Suprapubic skin (tissue), 4 donors: ENCODE measurements around the gene ATXN1. TPM values are rescaled to one million over a fixed set of nuclear protein-coding genes. Genes with fewer than 3 reads are reported as not detected.
"Not testable (repeated sequence)": the region's sequence is repeated elsewhere in the genome, so short reads cannot be mapped to it uniquely, and the experiment has no call there.

Source experiments
- DNase-seq, 2 donors: peaks; one replicate each; pipeline ENCODE4 v3.0.0-alpha.2; 2019; ENCODE audit warnings: low spot score in 2 of 2
- H3K27ac ChIP-seq: fragments of 200-600 bp; sonication (generic); one replicate; pipeline ENCODE4 v1.5.1; 2019
- H3K27me3 ChIP-seq: fragments of 200-600 bp; sonication (generic); one replicate; pipeline ENCODE4 v1.5.1; 2019
- H3K36me3 ChIP-seq: fragments of 200-600 bp; sonication (generic); one replicate; pipeline ENCODE4 v1.5.1; 2019
- H3K4me1 ChIP-seq: fragments of 200-600 bp; sonication (generic); one replicate; pipeline ENCODE4 v1.5.1; 2019
- H3K4me3 ChIP-seq: fragments of 200-600 bp; sonication (generic); one replicate; pipeline ENCODE4 v1.5.1; 2019; ENCODE audit warnings: mild to moderate bottlenecking
- H3K9me3 ChIP-seq: fragments of 200-600 bp; sonication (generic); one replicate; pipeline ENCODE4 v1.5.1; 2019
- EP300 ChIP-seq: sonication (generic); formaldehyde crosslinking; IDR thresholded peaks from one replicate; pipeline ENCODE4 v1.6.1; 2017; ENCODE audit warnings: antibody characterized with exemption
- POLR2A ChIP-seq, 2 donors: fragments of 450-650 bp; IDR thresholded peaks; one replicate each; pipeline ENCODE4 v1.6.1; 2017; ENCODE audit warnings: antibody characterized with exemption in 2 of 2, mild to moderate bottlenecking in 2 of 2, moderate library complexity in 2 of 2
- POLR2AphosphoS5 ChIP-seq, 3 donors: sonication (generic); formaldehyde crosslinking; IDR thresholded peaks; one replicate each; pipeline ENCODE4 v1.6.1; 2017; ENCODE audit warnings: antibody characterized with exemption in 3 of 3
- WGBS: methylation state at CpG from one replicate; pipeline ENCODE4 v1.1.5; 2018; 5-methylcytosine and 5-hydroxymethylcytosine counted together
- total RNA-seq, 4 donors: library from RNA; depleted of rRNA; stranded (reverse); fragments of >200 nt; gene quantifications; one replicate each; pipeline ENCODE4 v1.1.0, GENCODE V29; 2016
- TF ChIP-seq, protein P1 (sequence below), 2 donors: fragments of 200-600 bp in 1 of 2; fragments of 450-650 bp in 1 of 2; sonication (generic) in 1 of 2; IDR thresholded peaks; one replicate each; pipeline ENCODE4 v1.5.1; 2016 to 2019; ENCODE audit warnings: antibody characterized with exemption in 2 of 2, mild to moderate bottlenecking in 1 of 2, moderate library complexity in 1 of 2

ATXN1 gene
- total RNA-seq, 4 donors from 2014 or later: 32.8 to 95.4 (median 42.4) TPM

DNA sequence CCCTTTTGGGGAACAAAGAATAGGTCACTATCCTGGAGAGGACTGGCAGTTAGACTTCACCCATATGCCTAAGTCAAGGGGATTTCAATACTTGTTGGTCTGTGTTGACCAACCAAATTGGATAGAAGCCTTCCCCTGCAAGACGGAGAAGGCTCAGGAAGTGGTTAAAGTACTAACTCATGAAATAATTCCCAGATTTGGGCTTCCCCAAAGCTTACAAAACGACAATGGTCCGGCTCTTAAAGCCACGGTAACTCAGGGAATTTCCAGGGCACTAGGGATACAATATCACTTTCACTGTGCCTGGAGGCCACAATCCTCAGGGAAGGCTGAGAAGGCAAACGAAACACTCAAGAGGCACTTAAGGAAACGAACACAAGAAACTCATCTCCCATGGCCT is 299.8 kb downstream of the ATXN1 start:
- WGBS: 70% methylated on average over 6 of the region's 6 CpGs

DNA sequence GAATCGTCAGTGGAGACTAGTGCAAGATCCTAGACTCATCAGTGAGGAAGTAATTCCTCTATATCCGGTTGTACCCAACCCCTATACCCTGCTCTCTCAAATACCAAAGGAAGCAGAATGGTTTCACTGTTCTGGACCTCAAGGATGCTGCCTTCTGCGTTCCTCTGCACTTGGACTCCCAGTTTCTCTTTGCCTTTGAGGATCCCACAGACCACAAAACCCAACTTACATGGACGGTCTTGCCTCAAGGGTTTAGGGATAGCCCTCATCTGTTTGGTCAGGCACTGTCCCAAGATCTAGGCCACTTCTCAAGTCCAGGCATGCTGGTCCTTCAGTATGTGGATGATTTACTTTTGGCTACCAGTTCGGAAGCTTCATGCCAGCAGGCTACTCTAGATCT is 301.8 kb downstream of the ATXN1 start:
- H3K27me3 ChIP-seq, H3K4me3 ChIP-seq, H3K36me3 ChIP-seq, DNase-seq, H3K9me3 ChIP-seq, H3K27ac ChIP-seq: not testable (repeated sequence)
- peaks cover 19% of the 10 kb centered on the region for H3K4me1 ChIP-seq
- WGBS: 82% methylated on average over 5 of the region's 5 CpGs

More for the DNA sequence above, 299.8 kb downstream of the ATXN1 start:
- no peak overlapping the region for H3K4me3 ChIP-seq
- no peak overlapping the region for H3K27ac ChIP-seq
- H3K9me3 ChIP-seq: no peaks in the 10 kb centered on the region
- no peak for TF ChIP-seq POLR2AphosphoS5 (IDR thresholded peaks at IDR 0.05)
- no peak for TF ChIP-seq POLR2A (IDR thresholded peaks at IDR 0.05)
- H3K36me3 ChIP-seq: no peaks in the 10 kb centered on the region
- no peak for DNase-seq
- peaks cover 24% of the 10 kb centered on the region for H3K4me1 ChIP-seq
- no peaks in the 10 kb centered on the region for H3K27me3 ChIP-seq

DNA sequence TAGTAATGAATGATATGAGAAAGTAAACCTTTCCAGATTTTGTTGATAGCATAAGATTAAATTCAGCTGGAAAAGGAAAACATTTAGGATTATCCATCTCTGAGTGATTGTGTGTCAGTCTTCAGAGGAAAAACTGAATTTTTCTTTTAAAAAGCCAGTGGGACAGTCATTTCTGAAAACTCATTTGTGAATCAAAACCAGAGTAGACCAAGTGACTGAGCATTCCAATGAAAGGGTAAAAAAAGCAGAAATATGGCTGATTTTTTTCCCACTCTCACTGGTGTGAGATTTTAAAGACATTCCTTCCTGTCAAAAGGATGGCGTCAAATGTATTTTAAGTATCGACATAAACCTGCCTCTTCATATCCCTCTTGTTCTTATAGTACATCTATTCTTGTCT is 308.9 kb downstream of the ATXN1 start:
- no peak overlapping the region for H3K27ac ChIP-seq
- no peak for DNase-seq
- no peaks in the 10 kb centered on the region for H3K36me3 ChIP-seq
- no peak for TF ChIP-seq EP300
- TF ChIP-seq, protein P1, sequence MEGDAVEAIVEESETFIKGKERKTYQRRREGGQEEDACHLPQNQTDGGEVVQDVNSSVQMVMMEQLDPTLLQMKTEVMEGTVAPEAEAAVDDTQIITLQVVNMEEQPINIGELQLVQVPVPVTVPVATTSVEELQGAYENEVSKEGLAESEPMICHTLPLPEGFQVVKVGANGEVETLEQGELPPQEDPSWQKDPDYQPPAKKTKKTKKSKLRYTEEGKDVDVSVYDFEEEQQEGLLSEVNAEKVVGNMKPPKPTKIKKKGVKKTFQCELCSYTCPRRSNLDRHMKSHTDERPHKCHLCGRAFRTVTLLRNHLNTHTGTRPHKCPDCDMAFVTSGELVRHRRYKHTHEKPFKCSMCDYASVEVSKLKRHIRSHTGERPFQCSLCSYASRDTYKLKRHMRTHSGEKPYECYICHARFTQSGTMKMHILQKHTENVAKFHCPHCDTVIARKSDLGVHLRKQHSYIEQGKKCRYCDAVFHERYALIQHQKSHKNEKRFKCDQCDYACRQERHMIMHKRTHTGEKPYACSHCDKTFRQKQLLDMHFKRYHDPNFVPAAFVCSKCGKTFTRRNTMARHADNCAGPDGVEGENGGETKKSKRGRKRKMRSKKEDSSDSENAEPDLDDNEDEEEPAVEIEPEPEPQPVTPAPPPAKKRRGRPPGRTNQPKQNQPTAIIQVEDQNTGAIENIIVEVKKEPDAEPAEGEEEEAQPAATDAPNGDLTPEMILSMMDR (IDR thresholded peaks at IDR 0.05): no peak
- TF ChIP-seq POLR2A (IDR thresholded peaks at IDR 0.05): no peak
- no peak for TF ChIP-seq POLR2AphosphoS5 (IDR thresholded peaks at IDR 0.05)
- H3K27me3 ChIP-seq: no peaks in the 10 kb centered on the region
- H3K4me1 ChIP-seq: peaks cover 4% of the 10 kb centered on the region
- no peaks in the 10 kb centered on the region for H3K9me3 ChIP-seq
- 97% methylated on average over 2 of the region's 2 CpGs for WGBS
- no peak overlapping the region for H3K4me3 ChIP-seq

DNA sequence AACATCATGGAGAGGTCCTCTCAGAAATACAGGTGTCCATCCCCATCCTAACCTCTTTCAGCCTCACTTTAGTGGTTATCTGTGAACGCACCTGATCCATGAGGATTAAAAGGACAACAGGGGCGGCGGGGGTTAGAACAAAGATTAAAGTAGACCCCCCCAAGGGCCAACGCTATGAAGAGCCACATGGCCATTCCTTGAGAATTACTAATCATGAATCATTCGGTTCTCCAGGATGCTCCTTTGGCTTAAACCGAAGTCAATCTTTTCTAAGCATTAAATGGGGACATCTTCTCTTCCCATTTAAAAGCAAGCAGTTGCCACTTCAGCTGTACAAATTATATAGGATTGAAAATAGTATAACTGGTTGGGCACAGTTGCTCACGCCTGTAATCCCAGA is 310.4 kb downstream of the ATXN1 start:
- DNase-seq: no peak
- no peak overlapping the region for H3K4me3 ChIP-seq
- 97% methylated on average over 7 of the region's 7 CpGs for WGBS
- H3K27me3 ChIP-seq: no peaks in the 10 kb centered on the region
- H3K4me1 ChIP-seq: peaks cover 4% of the 10 kb centered on the region
- H3K27ac ChIP-seq: no peak overlapping the region
- TF ChIP-seq POLR2A (IDR thresholded peaks at IDR 0.05) (no peak), POLR2AphosphoS5 (IDR thresholded peaks at IDR 0.05) (no peak), EP300 (no peak)
- TF ChIP-seq, protein P1 (IDR thresholded peaks at IDR 0.05): no peak
- H3K36me3 ChIP-seq: no peaks in the 10 kb centered on the region
- no peaks in the 10 kb centered on the region for H3K9me3 ChIP-seq

DNA sequence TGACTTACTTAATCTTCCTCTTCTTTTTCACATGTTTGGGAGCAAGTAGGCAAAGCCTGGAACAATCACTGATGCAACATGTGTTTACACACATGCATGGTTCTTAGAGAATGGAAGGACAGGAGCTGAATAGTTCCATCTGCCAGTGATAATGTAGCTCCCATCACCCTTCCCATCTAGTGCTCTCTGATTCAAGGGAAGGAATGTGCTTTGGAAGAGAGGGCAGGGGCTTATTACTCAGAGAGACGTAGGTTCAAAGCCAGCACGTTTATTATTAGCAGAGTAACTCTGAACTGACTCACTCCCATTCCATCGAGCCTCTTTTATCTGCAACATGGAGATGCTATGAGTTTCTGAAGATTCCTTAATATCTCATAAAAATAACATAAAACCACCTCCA is 311.0 kb downstream of the ATXN1 start:
- H3K36me3 ChIP-seq: no peaks in the 10 kb centered on the region
- H3K4me1 ChIP-seq: peaks cover 4% of the 10 kb centered on the region
- WGBS: 70% methylated on average over 3 of the region's 3 CpGs
- H3K27ac ChIP-seq: no peak overlapping the region
- no peak overlapping the region for H3K4me3 ChIP-seq
- no peak for TF ChIP-seq EP300
- TF ChIP-seq POLR2AphosphoS5 (IDR thresholded peaks at IDR 0.05): no peak
- TF ChIP-seq POLR2A (IDR thresholded peaks at IDR 0.05): no peak
- TF ChIP-seq, protein P1 (IDR thresholded peaks at IDR 0.05): no peak
- no peak for DNase-seq
- H3K9me3 ChIP-seq: no peaks in the 10 kb centered on the region
- no peaks in the 10 kb centered on the region for H3K27me3 ChIP-seq

DNA sequence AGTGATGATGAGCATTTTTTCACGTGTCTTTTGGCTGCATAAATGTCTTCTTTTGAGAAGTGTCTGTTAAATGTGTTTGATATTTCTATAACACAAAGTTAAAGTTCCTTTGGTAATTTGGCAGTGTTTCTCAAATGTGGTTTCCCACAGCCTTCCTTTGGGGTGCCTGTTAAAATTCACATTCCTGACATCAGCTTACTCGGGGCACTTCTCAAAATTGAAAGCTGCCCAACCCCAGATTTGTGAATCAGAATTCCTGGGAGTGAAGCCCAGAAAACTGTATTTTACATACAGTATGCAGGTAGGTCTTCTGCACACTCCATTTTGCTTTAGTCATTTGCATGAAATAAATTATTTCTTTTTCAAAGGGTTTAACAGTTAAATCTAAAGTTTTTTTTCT is 315.0 kb downstream of the ATXN1 start:
- 40% methylated on average over 2 of the region's 2 CpGs for WGBS
- H3K27ac ChIP-seq: no peak overlapping the region
- H3K36me3 ChIP-seq: no peaks in the 10 kb centered on the region
- H3K9me3 ChIP-seq: no peaks in the 10 kb centered on the region
- H3K27me3 ChIP-seq: no peaks in the 10 kb centered on the region
- no peak for DNase-seq
- H3K4me1 ChIP-seq: peaks cover 2% of the 10 kb centered on the region
- no peak for TF ChIP-seq EP300
- TF ChIP-seq POLR2AphosphoS5 (IDR thresholded peaks at IDR 0.05): no peak
- no peak for TF ChIP-seq POLR2A (IDR thresholded peaks at IDR 0.05)
- TF ChIP-seq, protein P1 (IDR thresholded peaks at IDR 0.05): no peak
- H3K4me3 ChIP-seq: no peak overlapping the region
